DOHH2 (cell line): ENCODE data around the gene ZNF785.

Experiments
- EZH2phosphoT487 ChIP-seq: fragments of 200-600 bp; sonication (generic); IDR thresholded peaks from 2 replicates; pipeline ENCODE4 v1.6.1; 2017; ENCODE audit warnings: borderline replicate concordance, mild to moderate bottlenecking, antibody characterized with exemption, low read length, moderate library complexity, mixed read lengths
- TF ChIP-seq, protein P1 (sequence below): fragments of 200-600 bp; sonication (generic); IDR thresholded peaks from one replicate; pipeline ENCODE4 v1.5.1; 2014; ENCODE audit warnings: antibody characterized with exemption, mild to moderate bottlenecking, low read depth, low read length; ENCODE audit not compliant: poor library complexity, severe bottlenecking

GRCh38 chr16:30546115-30546514 is 39.4 kb downstream of the ZNF785 start:
- TF ChIP-seq, protein P1, sequence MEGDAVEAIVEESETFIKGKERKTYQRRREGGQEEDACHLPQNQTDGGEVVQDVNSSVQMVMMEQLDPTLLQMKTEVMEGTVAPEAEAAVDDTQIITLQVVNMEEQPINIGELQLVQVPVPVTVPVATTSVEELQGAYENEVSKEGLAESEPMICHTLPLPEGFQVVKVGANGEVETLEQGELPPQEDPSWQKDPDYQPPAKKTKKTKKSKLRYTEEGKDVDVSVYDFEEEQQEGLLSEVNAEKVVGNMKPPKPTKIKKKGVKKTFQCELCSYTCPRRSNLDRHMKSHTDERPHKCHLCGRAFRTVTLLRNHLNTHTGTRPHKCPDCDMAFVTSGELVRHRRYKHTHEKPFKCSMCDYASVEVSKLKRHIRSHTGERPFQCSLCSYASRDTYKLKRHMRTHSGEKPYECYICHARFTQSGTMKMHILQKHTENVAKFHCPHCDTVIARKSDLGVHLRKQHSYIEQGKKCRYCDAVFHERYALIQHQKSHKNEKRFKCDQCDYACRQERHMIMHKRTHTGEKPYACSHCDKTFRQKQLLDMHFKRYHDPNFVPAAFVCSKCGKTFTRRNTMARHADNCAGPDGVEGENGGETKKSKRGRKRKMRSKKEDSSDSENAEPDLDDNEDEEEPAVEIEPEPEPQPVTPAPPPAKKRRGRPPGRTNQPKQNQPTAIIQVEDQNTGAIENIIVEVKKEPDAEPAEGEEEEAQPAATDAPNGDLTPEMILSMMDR = no peak
- TF ChIP-seq EZH2phosphoT487 = no peak
